GM23248 (cell line): Measurements from ENCODE around the gene TANK.

Experiments used
- EZH2 ChIP-seq: fragments of 200-600 bp; sonication (generic); IDR thresholded peaks from 2 replicates; pipeline ENCODE4 v1.6.1; 2018; ENCODE audit warnings: antibody characterized with exemption, mild to moderate bottlenecking; ENCODE audit not compliant: insufficient read depth, poor library complexity, severe bottlenecking
- EZH2phosphoT487 ChIP-seq: fragments of 200-600 bp; sonication (generic); IDR thresholded peaks from 2 replicates; pipeline ENCODE4 v1.6.1; 2018; ENCODE audit warnings: antibody characterized with exemption, moderate library complexity, mild to moderate bottlenecking, low read depth; ENCODE audit not compliant: insufficient read depth

- no peak for TF ChIP-seq EZH2
- TF ChIP-seq EZH2phosphoT487, result no peak
These were observed 13.4 kb downstream of the TANK start for GRCh38 chr2:161173541-161174194.
